ENCODE results near the gene ZNF823.

GRCh38 chr19:11692127-11692790 lies 46.5 kb downstream of the ZNF823 start:
- TF ChIP-seq POLR2A (IDR thresholded peaks at IDR 0.05; ENCODE audit: low read length) (no peak), GATA1 (IDR thresholded peaks at IDR 0.05; ENCODE audit: low read depth, low read length) (no peak)
